Neutrophil (primary cell): ENCODE measurements around the gene BCR.

ENCODE experiments used
- H3K27ac ChIP-seq: fragments of 200-600 bp; sonication (generic); 2 replicates; pipeline ENCODE4 v1.5.1; 2016; ENCODE audit warnings: mild to moderate bottlenecking, moderate library complexity
- H3K27me3 ChIP-seq: fragments of 200-600 bp; sonication (generic); 2 replicates; pipeline ENCODE4 v1.6.0; 2016; ENCODE audit warnings: mild to moderate bottlenecking
- H3K36me3 ChIP-seq: fragments of 200-600 bp; sonication (generic); 2 replicates; pipeline ENCODE4 v1.5.1; 2017
- H3K4me1 ChIP-seq, 2 experiments: fragments of 200-600 bp in 1 of 2; sonication (generic) in 1 of 2; 1 replicate in 1 of 2; 2 replicates in 1 of 2; pipeline versions ENCODE4 v1.5.1 to v1.6.1; 2013 to 2016; ENCODE audit warnings: low read depth in 1 of 2, low read length in 1 of 2, mild to moderate bottlenecking in 1 of 2, moderate library complexity in 1 of 2; ENCODE audit not compliant: control insufficient read depth in 1 of 2, insufficient read depth in 1 of 2
- H3K4me3 ChIP-seq, 2 experiments: fragments of 200-600 bp in 1 of 2; sonication (generic) in 1 of 2; 1 replicate in 1 of 2; 2 replicates in 1 of 2; pipeline ENCODE4 v1.5.1; 2013 to 2016; ENCODE audit warnings: low read depth in 1 of 2, low read length in 1 of 2, mild to moderate bottlenecking in 1 of 2, moderate library complexity in 1 of 2
- H3K9me3 ChIP-seq: fragments of 200-600 bp; sonication (generic); 2 replicates; pipeline ENCODE4 v1.5.1; 2016
- TF ChIP-seq, protein P1 (sequence below): fragments of 200-600 bp; sonication (generic); IDR thresholded peaks from 2 replicates; pipeline ENCODE4 v1.5.1; 2016; ENCODE audit warnings: antibody characterized with exemption

Gene BCR

DNA sequence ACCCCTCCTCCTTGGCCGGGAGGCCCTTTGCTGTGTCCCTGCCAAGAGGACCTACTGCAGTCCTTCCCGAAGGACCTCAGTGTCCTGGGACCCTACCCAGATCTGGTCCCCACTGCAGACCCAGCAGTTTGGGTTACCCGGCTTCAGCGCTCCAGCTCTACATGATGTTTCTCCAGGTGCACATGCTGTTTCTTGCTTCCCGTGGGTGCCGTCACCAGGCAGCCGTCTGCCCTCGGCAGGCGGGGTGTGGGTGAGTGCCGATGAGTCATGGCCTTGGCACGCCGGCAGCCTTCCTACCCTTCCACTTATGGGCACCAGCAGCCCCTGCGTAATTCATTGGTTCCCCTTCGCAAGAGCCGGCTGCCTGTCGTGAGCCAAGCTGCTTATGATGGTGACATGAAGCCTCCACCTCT is 101.8 kb downstream of the BCR start:
- TF ChIP-seq, protein P1, sequence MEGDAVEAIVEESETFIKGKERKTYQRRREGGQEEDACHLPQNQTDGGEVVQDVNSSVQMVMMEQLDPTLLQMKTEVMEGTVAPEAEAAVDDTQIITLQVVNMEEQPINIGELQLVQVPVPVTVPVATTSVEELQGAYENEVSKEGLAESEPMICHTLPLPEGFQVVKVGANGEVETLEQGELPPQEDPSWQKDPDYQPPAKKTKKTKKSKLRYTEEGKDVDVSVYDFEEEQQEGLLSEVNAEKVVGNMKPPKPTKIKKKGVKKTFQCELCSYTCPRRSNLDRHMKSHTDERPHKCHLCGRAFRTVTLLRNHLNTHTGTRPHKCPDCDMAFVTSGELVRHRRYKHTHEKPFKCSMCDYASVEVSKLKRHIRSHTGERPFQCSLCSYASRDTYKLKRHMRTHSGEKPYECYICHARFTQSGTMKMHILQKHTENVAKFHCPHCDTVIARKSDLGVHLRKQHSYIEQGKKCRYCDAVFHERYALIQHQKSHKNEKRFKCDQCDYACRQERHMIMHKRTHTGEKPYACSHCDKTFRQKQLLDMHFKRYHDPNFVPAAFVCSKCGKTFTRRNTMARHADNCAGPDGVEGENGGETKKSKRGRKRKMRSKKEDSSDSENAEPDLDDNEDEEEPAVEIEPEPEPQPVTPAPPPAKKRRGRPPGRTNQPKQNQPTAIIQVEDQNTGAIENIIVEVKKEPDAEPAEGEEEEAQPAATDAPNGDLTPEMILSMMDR = peak; percentile 17
- Histone ChIP-seq H3K27ac (no peak overlapping the region), H3K36me3 (peaks cover 94% of the 10 kb centered on the region), H3K4me3 (no peak overlapping the region), H3K4me1 (peaks cover 3 to 6% of the 10 kb centered on the region in 2 experiments), H3K27me3 (no peaks in the 10 kb centered on the region), H3K9me3 (no peaks in the 10 kb centered on the region)

- Histone ChIP-seq H3K4me1 (peaks cover 3 to 6% of the 10 kb centered on the region in 2 experiments), H3K27ac (no peak overlapping the region), H3K27me3 (no peaks in the 10 kb centered on the region), H3K4me3 (no peak overlapping the region), H3K36me3 (peaks cover 94% of the 10 kb centered on the region), H3K9me3 (no peaks in the 10 kb centered on the region)
- TF ChIP-seq, protein P1 = no peak
Observed at GRCh38 chr22:23282516-23282915, 102.2 kb downstream of the BCR start.

DNA sequence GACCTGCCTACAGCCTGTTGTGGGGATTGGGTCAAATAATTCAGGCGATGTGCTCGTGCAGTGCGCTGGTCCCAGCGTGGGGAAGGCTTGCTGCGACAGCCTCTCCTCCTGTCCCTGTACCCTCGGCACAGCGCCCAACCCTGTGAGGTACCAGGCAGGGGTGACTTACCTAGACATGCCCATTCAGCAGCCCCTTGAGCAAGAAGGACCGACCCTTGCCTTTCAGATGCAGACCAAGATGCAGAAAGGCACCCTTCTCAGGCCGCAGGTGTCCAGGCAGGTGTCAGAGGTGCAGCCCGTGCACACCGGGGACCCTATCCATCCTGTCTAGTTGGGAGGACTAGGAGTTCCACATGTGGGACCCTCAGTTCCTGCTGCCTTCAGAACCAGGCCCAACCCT is 102.7 kb downstream of the BCR start:
- peaks cover 3 to 6% of the 10 kb centered on the region in 2 experiments for H3K4me1 ChIP-seq
- peaks cover 94% of the 10 kb centered on the region for H3K36me3 ChIP-seq
- TF ChIP-seq, protein P1 = no peak

GRCh38 chr22:23283591-23284503 is 103.5 kb downstream of the BCR start:
- Histone ChIP-seq H3K27ac (no peak overlapping the region), H3K36me3 (peaks cover 95% of the 10 kb centered on the region), H3K4me3 (no peak overlapping the region), H3K9me3 (no peaks in the 10 kb centered on the region), H3K27me3 (no peaks in the 10 kb centered on the region), H3K4me1 (peaks cover 3 to 6% of the 10 kb centered on the region in 2 experiments)
- TF ChIP-seq, protein P1 = no peak

More for the DNA sequence above, 102.7 kb downstream of the BCR start:
- Histone ChIP-seq H3K9me3 (no peaks in the 10 kb centered on the region), H3K27ac (no peak overlapping the region), H3K27me3 (no peaks in the 10 kb centered on the region), H3K4me3 (no peak overlapping the region)

DNA sequence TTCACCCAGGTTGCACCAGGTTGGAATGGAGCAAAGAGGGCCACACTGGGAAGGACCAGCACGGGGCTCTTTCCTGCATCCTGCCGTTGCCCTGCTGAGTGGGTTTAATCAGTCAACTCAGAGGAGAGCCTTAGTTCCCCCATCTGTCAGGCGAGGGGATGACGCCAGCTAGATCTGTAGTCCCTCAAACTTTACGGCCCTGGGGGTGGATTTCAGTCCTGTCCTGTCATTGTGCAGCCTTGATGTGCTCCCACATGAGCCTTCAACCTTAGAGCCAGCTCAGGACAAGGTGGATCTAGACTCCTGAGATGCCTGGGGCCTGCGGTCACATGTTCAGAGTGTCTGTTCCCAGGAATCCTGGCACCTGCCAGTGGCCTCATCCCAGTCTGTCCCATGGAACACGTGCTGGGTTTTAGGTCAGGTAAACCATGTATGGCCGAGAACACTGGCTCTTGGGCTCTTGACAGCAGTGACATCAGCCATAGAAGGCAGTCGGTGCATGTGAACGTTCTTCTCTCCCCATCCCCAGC is 104.3 kb downstream of the BCR start:
- no peaks in the 10 kb centered on the region for H3K9me3 ChIP-seq
- H3K4me3 ChIP-seq = no peak overlapping the region
- H3K27ac ChIP-seq = no peak overlapping the region
- H3K36me3 ChIP-seq = peaks cover 95% of the 10 kb centered on the region
- H3K27me3 ChIP-seq = no peaks in the 10 kb centered on the region
- TF ChIP-seq, protein P1 = no peak
- H3K4me1 ChIP-seq = peaks cover 3 to 6% of the 10 kb centered on the region in 2 experiments
